Right atrium auricular region (tissue), 2 donors: ENCODE results near the gene INO80D. TPM values are rescaled to one million over a fixed set of nuclear protein-coding genes. Genes with fewer than 3 reads are reported as not detected.
"Not testable (repeated sequence)": the region's sequence is repeated elsewhere in the genome, so short reads cannot be mapped to it uniquely, and the experiment has no call there.

ENCODE experiments used
- DNase-seq: peaks from one replicate; pipeline ENCODE4 v3.0.0-alpha.2; 2019; ENCODE audit warnings: low spot score
- H3K27ac ChIP-seq, 2 donors: fragments of 200-600 bp; sonication (generic); 1 replicate in 1 of 2; 2 replicates in 1 of 2; pipeline ENCODE4 v1.5.1; 2016 to 2019
- H3K27me3 ChIP-seq, 2 donors: fragments of 200-600 bp; sonication (generic); one replicate each; pipeline versions ENCODE4 v1.5.1 to v1.6.0; 2017 to 2019
- H3K36me3 ChIP-seq: fragments of 200-600 bp; sonication (generic); one replicate; pipeline ENCODE4 v1.5.1; 2016
- H3K4me1 ChIP-seq, 2 donors: fragments of 200-600 bp; sonication (generic); one replicate each; pipeline versions ENCODE4 v1.5.1 to v1.6.0; 2017 to 2019
- H3K4me3 ChIP-seq, 2 donors: fragments of 200-600 bp; sonication (generic); 1 replicate in 1 of 2; 2 replicates in 1 of 2; pipeline ENCODE4 v1.5.1; 2017 to 2019; ENCODE audit warnings: mild to moderate bottlenecking in 1 of 2, moderate library complexity in 1 of 2
- H3K9me3 ChIP-seq, 2 donors: fragments of 200-600 bp; sonication (generic); one replicate each; pipeline ENCODE4 v1.5.1; 2019
- CTCF ChIP-seq, 2 donors: fragments of 200-600 bp; sonication (generic); IDR thresholded peaks; one replicate each; pipeline ENCODE4 v1.5.1; 2019; ENCODE audit warnings: antibody characterized with exemption in 2 of 2
- total RNA-seq, 2 donors: library from RNA; depleted of rRNA; stranded (reverse); fragments of >200 nt; gene quantifications; one replicate each; pipeline ENCODE4 v1.1.0, GENCODE V29; 2016

INO80D gene
- total RNA-seq, 2 donors from 2014 or later: 10.2 to 12.9 TPM

- Histone ChIP-seq H3K4me1 (peaks cover 0 to 7% of the 10 kb centered on the region in 2 donors), H3K27me3 (no peaks in the 10 kb centered on the region), H3K36me3 (no peaks in the 10 kb centered on the region), H3K27ac (no peak overlapping the region), H3K4me3 (no peak overlapping the region), H3K9me3 (no peaks in the 10 kb centered on the region)
- TF ChIP-seq CTCF (IDR thresholded peaks at IDR 0.05): no peak
- no peak for DNase-seq
Measured at GRCh38 chr2:206080927-206081326, 5.0 kb downstream of the INO80D start.

GRCh38 chr2:206079699-206080465 is 6.1 kb downstream of the INO80D start:
- Histone ChIP-seq H3K9me3 (no peaks in the 10 kb centered on the region), H3K4me1 (peaks cover 0 to 7% of the 10 kb centered on the region in 2 donors), H3K27me3 (no peaks in the 10 kb centered on the region), H3K27ac (no peak overlapping the region), H3K36me3 (no peaks in the 10 kb centered on the region), H3K4me3 (no peak overlapping the region)
- no peak for DNase-seq
- TF ChIP-seq CTCF (IDR thresholded peaks at IDR 0.05): no peak

GRCh38 chr2:206077879-206078278 is 8.1 kb downstream of the INO80D start:
- not testable (repeated sequence) for H3K9me3 ChIP-seq, H3K27ac ChIP-seq, H3K4me1 ChIP-seq, H3K36me3 ChIP-seq, H3K4me3 ChIP-seq, H3K27me3 ChIP-seq, DNase-seq

- no peaks in the 10 kb centered on the region for H3K4me1 ChIP-seq
- no peaks in the 10 kb centered on the region for H3K9me3 ChIP-seq
- no peak for DNase-seq
- no peaks in the 10 kb centered on the region for H3K27me3 ChIP-seq
- no peaks in the 10 kb centered on the region for H3K36me3 ChIP-seq
- TF ChIP-seq CTCF (IDR thresholded peaks at IDR 0.05): no peak
- H3K27ac ChIP-seq: no peak overlapping the region
- no peak overlapping the region for H3K4me3 ChIP-seq
Measured at GRCh38 chr2:206075113-206075512, 10.9 kb downstream of the INO80D start.

- H3K9me3 ChIP-seq: no peaks in the 10 kb centered on the region
- no peak for TF ChIP-seq CTCF (IDR thresholded peaks at IDR 0.05)
Measured at GRCh38 chr2:206071807-206072206, 14.2 kb downstream of the INO80D start.

GRCh38 chr2:206069417-206069816 is 16.6 kb downstream of the INO80D start:
- no peak for TF ChIP-seq CTCF (IDR thresholded peaks at IDR 0.05)
- no peak overlapping the region for H3K4me3 ChIP-seq
- no peaks in the 10 kb centered on the region for H3K4me1 ChIP-seq
- no peak overlapping the region for H3K27ac ChIP-seq
- H3K9me3 ChIP-seq: no peaks in the 10 kb centered on the region
- H3K27me3 ChIP-seq: no peaks in the 10 kb centered on the region
- no peaks in the 10 kb centered on the region for H3K36me3 ChIP-seq
- no peak for DNase-seq

More at GRCh38 chr2:206071807-206072206, 14.2 kb downstream of the INO80D start:
- Histone ChIP-seq H3K27me3 (no peaks in the 10 kb centered on the region), H3K4me1 (no peaks in the 10 kb centered on the region), H3K4me3 (no peak overlapping the region), H3K27ac (no peak overlapping the region), H3K36me3 (no peaks in the 10 kb centered on the region)
- no peak for DNase-seq
